Anterior cingulate cortex (tissue), 58 donors: Measurements from ENCODE around the gene GOLGA2.

Experiments used
- DNase-seq, 58 donors: peaks; one replicate each; lab custom pipeline; 2025; lab: John Stamatoyannopoulos, UW

The GOLGA2 gene

DNA sequence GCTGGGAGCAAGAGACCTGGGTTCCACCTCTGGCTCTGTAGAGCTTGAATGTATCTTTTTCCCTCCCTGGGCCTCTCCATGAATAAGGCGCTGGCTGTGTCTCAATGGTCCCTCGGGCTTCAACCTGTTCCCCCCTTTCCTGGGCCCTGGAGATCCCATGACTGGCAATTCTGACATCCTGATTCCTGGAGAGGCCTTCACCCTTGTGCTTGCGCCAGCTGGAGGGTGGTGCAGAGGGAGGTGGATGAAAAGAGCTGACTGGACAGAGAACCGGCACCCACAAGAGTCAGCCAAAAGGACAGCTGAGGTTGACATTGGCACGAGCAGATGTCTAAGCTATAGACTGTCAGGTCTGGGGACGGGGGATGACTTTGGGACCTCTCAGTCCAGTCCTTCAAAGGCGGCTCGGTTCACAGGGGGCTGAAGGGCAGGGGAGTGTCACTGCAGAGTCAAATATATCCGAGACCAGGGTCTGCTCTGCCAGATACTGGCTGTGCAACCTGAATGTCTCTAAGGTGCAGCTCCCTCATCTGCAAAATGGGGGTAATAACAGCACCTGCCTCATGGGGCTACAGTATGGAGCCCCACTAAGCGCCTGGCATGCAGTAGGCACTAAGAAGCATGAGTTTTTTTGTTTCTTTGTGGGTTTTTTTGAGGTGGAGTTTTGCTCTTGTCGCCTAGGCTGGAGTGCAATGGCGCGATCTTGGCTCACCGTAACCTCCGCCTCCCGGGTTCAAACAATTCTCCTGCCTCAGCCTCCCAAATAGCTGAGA is 58.8 kb downstream of the GOLGA2 start:
- DNase-seq = no peak

DNA sequence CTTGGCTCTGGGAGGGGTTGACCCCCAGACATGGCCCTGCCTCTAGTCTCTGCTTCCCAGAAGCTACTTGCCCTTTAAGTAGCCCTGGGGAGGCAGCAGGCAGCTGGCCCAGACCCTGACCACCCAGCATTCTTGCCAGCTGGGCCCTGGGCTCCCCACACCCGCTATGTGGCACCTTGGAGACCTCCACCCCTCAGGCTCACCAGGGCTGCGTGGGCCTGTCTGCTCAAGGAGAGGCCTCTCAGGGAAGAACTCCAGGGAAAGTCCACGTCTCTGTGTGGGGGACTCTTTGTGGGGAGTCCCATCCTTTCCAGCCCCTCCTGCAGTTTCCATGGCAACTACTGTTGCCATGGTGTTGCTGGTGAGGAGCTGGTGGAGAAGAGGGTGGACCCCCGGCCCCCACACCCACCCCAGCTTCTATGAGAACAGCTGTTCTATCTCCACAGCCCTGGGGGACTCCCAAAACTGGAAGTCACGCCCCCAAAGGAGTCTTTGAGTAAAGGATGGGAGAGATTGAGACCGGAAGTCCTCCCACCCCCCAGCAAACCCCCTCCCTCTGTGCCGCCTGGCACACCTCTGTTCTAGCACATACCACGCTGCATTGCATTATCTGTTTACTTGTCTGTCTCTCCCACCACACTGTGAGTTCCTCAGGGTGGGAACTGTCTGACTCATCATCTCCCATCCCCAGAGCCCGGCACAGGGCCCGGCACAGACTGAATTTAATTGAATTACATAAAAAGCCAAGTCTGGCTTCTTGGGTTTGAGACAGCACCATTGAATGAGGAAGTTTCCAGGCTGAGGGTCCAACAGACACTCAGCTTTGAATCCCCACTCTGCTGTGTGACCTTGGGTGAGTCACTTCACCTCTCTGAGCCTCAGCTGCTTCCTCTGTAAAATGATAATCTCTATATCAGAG is 60.1 kb downstream of the GOLGA2 start:
- DNase-seq = peak in 32 of 58 donors; percentile 27 to 79 (median 60)

GRCh38 chr9:128214571-128215490 is 61.0 kb downstream of the GOLGA2 start:
- DNase-seq = peak in 24 of 58 donors; percentile 8 to 74 (median 44)

DNA sequence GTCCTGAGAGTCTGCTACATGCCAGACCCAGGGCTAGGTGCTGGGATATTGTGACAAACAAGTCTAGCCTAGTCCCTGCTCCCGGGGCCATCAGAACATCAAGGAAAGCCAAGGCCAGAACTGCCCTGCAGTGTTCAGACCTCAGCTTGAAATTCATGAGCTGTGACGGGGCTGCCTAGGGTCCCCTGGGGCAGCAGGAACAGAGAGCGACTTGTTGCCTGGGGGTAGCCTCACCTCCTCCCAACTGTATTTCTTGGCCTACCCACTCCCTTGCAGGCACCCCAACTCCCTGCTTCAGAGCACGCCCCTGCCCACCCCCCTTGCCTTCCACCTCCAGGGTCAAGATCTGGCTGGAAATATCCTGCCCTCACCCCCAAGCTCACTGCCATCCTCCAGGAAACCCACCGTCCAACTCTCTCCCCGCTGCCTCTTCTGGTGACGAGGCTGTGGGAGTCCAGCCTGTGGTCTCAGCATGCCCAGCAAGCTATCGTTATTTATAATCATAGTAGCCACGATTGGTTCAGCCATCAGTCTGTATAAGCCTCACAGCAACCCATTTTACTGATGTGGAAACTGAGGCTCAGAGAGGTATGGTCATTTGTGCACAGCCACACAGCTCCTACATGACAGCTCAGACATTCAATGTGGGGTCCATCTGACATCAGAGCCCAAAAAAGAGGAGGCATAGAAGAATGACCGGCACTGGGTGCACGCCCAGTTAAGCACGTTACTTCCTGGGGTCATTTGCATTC is 61.9 kb downstream of the GOLGA2 start:
- DNase-seq = no peak

- no peak for DNase-seq
Observed at GRCh38 chr9:128211981-128212281, 63.9 kb downstream of the GOLGA2 start.

GRCh38 chr9:128211186-128211980 is 64.4 kb downstream of the GOLGA2 start:
- no peak for DNase-seq

DNA sequence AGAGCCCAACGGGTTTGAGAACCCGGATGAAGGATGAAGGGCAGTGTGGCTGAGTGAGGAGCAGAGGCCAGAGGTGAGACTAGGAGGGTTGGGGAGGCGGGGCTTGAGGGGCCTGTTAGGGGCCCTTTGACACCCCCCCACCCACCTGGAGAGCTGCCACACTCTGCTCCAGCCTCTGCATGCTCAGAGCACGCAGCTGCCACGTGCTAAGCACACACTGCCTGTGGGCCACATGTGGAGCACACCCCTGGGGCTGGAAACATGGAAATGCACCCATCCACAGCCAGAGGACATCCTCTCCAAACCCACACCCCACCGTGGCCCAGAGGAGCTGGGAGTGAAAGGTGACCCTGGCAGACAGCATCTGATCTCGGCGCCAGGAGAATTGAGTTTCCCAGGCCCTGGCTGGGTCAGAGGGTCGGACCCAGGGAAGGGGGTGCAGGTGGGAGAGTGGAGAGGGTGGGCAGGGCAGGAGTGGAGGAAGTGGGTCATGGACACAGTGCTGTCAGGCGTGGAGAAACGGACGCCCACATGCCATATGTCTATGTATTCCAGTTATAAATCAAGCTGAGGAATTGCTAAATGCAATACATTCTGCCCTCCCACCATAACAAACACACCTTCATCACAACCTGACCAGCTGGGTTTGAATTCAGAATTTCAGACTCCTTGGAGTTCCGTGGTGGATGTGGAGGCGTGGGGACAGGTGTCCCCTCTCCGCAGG is 66.7 kb downstream of the GOLGA2 start:
- no peak for DNase-seq

DNA sequence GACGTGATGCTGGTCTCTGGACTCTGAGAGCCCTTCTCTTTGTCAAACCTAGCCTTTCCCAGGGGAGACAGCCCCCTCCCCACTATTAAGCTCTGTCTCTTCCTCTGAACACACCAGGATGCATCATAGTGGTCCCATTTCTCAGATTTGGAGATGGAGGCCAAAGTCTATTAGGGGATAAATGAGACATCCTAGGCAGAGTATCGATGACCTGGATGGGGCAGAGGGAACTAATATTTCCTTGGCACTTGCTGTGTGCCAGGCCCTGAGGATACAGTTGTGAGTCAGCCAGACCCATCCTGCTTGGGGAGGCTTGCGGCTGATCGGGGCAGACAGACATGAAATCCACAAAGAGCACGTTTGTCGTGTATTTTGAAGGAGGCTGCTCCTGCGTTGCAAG is 67.4 kb downstream of the GOLGA2 start:
- DNase-seq = no peak

DNA sequence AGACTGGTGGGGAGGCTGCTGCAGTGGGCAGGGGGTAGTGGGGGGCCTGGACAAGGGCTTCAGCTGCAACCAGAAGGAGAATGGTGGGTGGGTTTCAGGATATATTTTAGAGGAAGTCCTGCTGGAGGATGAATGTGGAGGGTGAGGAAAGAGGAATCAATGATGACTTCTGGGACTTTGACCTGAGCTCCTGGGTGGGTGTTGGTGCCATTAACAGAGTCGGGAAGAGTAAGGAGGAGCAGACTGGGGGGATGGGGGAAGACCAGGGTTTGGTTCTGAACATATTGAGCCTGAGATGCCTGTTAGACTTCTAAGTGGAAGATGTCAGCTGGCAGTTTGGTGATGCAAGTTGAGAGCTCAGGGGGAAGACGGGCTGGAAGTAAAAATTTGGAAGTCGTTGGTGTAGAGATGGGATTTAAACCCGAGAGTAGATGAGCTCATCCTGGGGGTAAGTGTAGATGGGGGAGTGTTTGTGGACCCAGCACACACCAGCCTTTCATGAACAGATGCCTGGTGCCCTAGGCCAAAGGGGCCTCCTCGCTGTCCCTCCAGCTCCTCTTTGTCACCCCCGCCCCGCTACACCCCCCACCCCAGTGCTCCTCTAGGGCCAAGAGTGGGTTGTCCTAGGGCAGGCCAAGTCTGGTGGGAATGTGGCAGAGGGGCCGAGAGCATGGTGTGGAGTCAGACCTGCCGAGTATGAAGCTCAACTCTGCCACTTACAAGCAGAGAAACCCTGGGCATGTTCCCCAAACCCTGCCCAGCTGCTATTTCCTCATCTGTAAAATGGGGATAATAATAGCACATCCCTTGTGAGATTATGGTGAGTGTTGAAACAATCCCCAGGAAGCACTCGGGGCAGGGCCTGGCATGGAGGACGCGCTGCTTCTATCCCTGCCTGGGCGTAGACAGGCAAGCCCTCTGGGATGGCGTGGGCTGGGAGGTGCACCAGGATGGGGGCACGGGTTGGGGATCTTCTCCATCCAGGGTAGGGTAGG is 68.6 kb downstream of the GOLGA2 start:
- DNase-seq = no peak

DNA sequence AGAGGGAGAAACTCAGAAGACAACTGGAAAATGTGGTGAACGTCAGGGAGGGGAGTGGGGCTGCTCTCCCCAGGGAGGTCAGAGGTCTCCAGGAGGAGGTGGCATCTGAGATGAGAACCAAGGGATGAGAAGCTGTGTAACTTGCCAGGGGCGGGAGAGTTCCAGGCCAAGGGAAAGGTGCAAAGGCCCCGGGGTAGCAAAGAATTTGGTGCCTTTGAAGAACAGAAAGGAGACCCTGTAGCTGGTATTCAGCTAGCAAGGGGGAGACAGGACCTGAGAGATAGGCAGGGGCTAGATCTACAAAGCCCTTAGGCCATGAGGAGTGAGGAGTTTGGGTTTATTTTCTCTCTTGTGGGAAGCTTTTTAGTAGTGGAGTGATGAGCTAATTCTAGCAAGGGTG is 69.3 kb downstream of the GOLGA2 start:
- DNase-seq = no peak
